KBM-7 (cell line): ENCODE results near the gene PAQR6.

Experiments
- DNase-seq: peaks from one replicate; pipeline ENCODE4 v3.0.0-alpha.2; 2015
- in situ Hi-C: fragments of 300-500 bp; cut with MboI; formaldehyde crosslinking; loops from 2 replicates; pipeline ENCODE4 v1.14.3; 2020; ENCODE audit warnings: low sequenced_read_pairs, low pct_unique_long_range_greater_than_20kb, mixed read lengths

The PAQR6 gene

GRCh38 chr1:156268336-156268735 is 20.5 kb upstream of the PAQR6 start:
- in situ Hi-C loops, result no loop called here
- DNase-seq, result no peak

- in situ Hi-C loops, result no loop called here
- no peak for DNase-seq
These were observed 18.2 kb upstream of the PAQR6 start for GRCh38 chr1:156266051-156266450.

- DNase-seq, result no peak
- in situ Hi-C loops, result no loop called here
These were observed 15.4 kb upstream of the PAQR6 start for GRCh38 chr1:156263288-156263655.

GRCh38 chr1:156262461-156263287 is 14.8 kb upstream of the PAQR6 start:
- in situ Hi-C loops, result no loop called here
- no peak for DNase-seq

- DNase-seq, result no peak
- in situ Hi-C loops, result no loop called here
These were observed 13.0 kb upstream of the PAQR6 start for GRCh38 chr1:156260896-156261295.

GRCh38 chr1:156259805-156260204 is 11.9 kb upstream of the PAQR6 start:
- DNase-seq, result peak; percentile 47
- in situ Hi-C loops, result no loop called here

GRCh38 chr1:156258859-156259258 is 11.0 kb upstream of the PAQR6 start:
- in situ Hi-C loops, result no loop called here
- no peak for DNase-seq

- in situ Hi-C loops, result no loop called here
- no peak for DNase-seq
These were observed 9.9 kb upstream of the PAQR6 start for GRCh38 chr1:156257711-156258110.

GRCh38 chr1:156253634-156254033 is 5.8 kb upstream of the PAQR6 start:
- DNase-seq, result no peak
- in situ Hi-C loops, result no loop called here

- DNase-seq, result peak; percentile 92
- in situ Hi-C loops, result no loop called here
These were observed 3.7 kb upstream of the PAQR6 start for GRCh38 chr1:156251527-156251926.

GRCh38 chr1:156249593-156249992 is 1.7 kb upstream of the PAQR6 start:
- DNase-seq, result no peak
- in situ Hi-C loops, result no loop called here

GRCh38 chr1:156248323-156248683 is 447 bp upstream of the PAQR6 start:
- DNase-seq, result no peak
- in situ Hi-C loops, result no loop called here

- peak; percentile 46 for DNase-seq
- in situ Hi-C loops, result no loop called here
These were observed 936 bp downstream of the PAQR6 start for GRCh38 chr1:156246781-156247459.

- DNase-seq, result peak; percentile 46
- in situ Hi-C loops, result no loop called here
These were observed 1.5 kb downstream of the PAQR6 start for GRCh38 chr1:156246241-156246780.

GRCh38 chr1:156245451-156246232 is 2.2 kb downstream of the PAQR6 start:
- in situ Hi-C loops, result no loop called here
- no peak for DNase-seq

GRCh38 chr1:156244712-156245111 is 3.1 kb downstream of the PAQR6 start:
- DNase-seq, result no peak
- in situ Hi-C loops, result no loop called here

GRCh38 chr1:156244126-156244525 is 3.7 kb downstream of the PAQR6 start:
- in situ Hi-C loops, result no loop called here
- DNase-seq, result no peak

GRCh38 chr1:156242738-156243137 is 5.1 kb downstream of the PAQR6 start:
- DNase-seq, result no peak
- in situ Hi-C loops, result no loop called here

GRCh38 chr1:156241926-156242325 is 5.9 kb downstream of the PAQR6 start, which contains the start of gene BGLAP:
BGLAP (plus strand) TSS chr1:156242184; CDS start chr1:156242232, 48 bp downstream.
- in situ Hi-C loops, result no loop called here
- no peak for DNase-seq
